WTC11 (cell line): ENCODE data around the gene EXOC3L2. TPM values are rescaled to one million over a fixed set of nuclear protein-coding genes. Genes with fewer than 3 reads are reported as not detected.

Source experiments
- ATAC-seq: fragments of 200-7000 bp; cut with Tn5 transposase; 2 replicates; pipeline ENCODE4 v1.10.0; 2021; ENCODE audit warnings: mild to moderate bottlenecking, moderate library complexity
- CTCF ChIA-PET: fragments of 300-600 bp; sonication (Branson Sonifier 250); formaldehyde crosslinking; loops from one replicate; lab custom pipeline; 2021; ENCODE audit warnings: antibody characterized with exemption; lab: Charles Lee
- POLR2A ChIA-PET: fragments of 350-600 bp; sonication (Branson Sonifier 250); formaldehyde crosslinking; loops from one replicate; lab custom pipeline; 2021; ENCODE audit warnings: antibody characterized with exemption; lab: Charles Lee
- DNase-seq: peaks from one replicate; pipeline ENCODE4 v3.0.0; 2021; ENCODE audit warnings: low spot score
- H3K27ac Mint-ChIP-seq: 2 replicates; pipeline ENCODE4 v1.8.0; 2021; ENCODE audit warnings: mixed read lengths
- H3K27me3 Mint-ChIP-seq: 2 replicates; pipeline ENCODE4 v1.8.0; 2021; ENCODE audit warnings: low read depth, mild to moderate bottlenecking, moderate library complexity, mixed read lengths
- H3K36me3 Mint-ChIP-seq: 2 replicates; pipeline ENCODE4 v1.8.0; 2021; ENCODE audit warnings: mixed read lengths
- H3K4me1 Mint-ChIP-seq: 2 replicates; pipeline ENCODE4 v1.8.0; 2022; ENCODE audit warnings: mixed read lengths
- H3K4me3 Mint-ChIP-seq: 2 replicates; pipeline ENCODE4 v1.8.0; 2021; ENCODE audit warnings: mild to moderate bottlenecking, moderate library complexity, mixed read lengths
- H3K9me3 Mint-ChIP-seq: 2 replicates; pipeline ENCODE4 v1.8.0; 2021; ENCODE audit warnings: mixed read lengths
- AFF4 ChIP-seq: sonication (generic); formaldehyde crosslinking; IDR thresholded peaks from 2 replicates; pipeline ENCODE4 v1.8.1; 2023; ENCODE audit warnings: mild to moderate bottlenecking, missing genetic modification reagents, borderline replicate concordance
- AR ChIP-seq: fragments of 250-450 bp; sonication (Bioruptor Pico); IDR thresholded peaks from 2 replicates; pipeline ENCODE4 v1.9.0; 2021; ENCODE audit warnings: mild to moderate bottlenecking
- ESRRA ChIP-seq: sonication (generic); formaldehyde crosslinking; IDR thresholded peaks from 2 replicates; pipeline ENCODE4 v1.8.1; 2022; ENCODE audit warnings: mild to moderate bottlenecking, missing genetic modification reagents, borderline replicate concordance
- GTF2I ChIP-seq: fragments of 250-450 bp; sonication (Bioruptor Pico); conservative IDR thresholded peaks from 2 replicates; pipeline ENCODE4 v1.4.0; 2021; ENCODE audit warnings: mild to moderate bottlenecking
- JUN ChIP-seq: sonication (generic); formaldehyde crosslinking; IDR thresholded peaks from 2 replicates; pipeline ENCODE4 v1.8.0; 2023; ENCODE audit warnings: mild to moderate bottlenecking, missing genetic modification reagents
- MYBL2 ChIP-seq: sonication (generic); formaldehyde crosslinking; IDR thresholded peaks from 2 replicates; pipeline ENCODE4 v1.8.1; 2023; ENCODE audit warnings: mild to moderate bottlenecking, moderate library complexity, missing genetic modification reagents
- NFATC4 ChIP-seq: fragments of 250-450 bp; sonication (Bioruptor Pico); IDR thresholded peaks from 2 replicates; pipeline ENCODE4 v1.9.0; 2021; ENCODE audit warnings: mild to moderate bottlenecking
- NFYB ChIP-seq: sonication (generic); formaldehyde crosslinking; conservative IDR thresholded peaks from 2 replicates; pipeline ENCODE4 v1.8.0; 2022; ENCODE audit warnings: low read depth, missing genetic modification reagents
- NR3C1 ChIP-seq: sonication (generic); formaldehyde crosslinking; conservative IDR thresholded peaks from 2 replicates; pipeline ENCODE4 v1.8.1; 2023; ENCODE audit warnings: low read depth, mild to moderate bottlenecking, missing genetic modification reagents
- OVOL2 ChIP-seq: fragments of 250-450 bp; sonication (Bioruptor Pico); IDR thresholded peaks from 2 replicates; pipeline ENCODE4 v1.9.0; 2021; ENCODE audit warnings: mild to moderate bottlenecking, borderline replicate concordance
- SMAD3 ChIP-seq: sonication (generic); formaldehyde crosslinking; IDR thresholded peaks from 2 replicates; pipeline ENCODE4 v1.8.0; 2022; ENCODE audit warnings: missing genetic modification reagents, mild to moderate bottlenecking, borderline replicate concordance
- STAT6 ChIP-seq: sonication (generic); formaldehyde crosslinking; conservative IDR thresholded peaks from 2 replicates; pipeline ENCODE4 v1.8.1; 2023; ENCODE audit warnings: mild to moderate bottlenecking, low read depth, missing genetic modification reagents, moderate library complexity
- ZNF263 ChIP-seq: sonication (generic); formaldehyde crosslinking; IDR thresholded peaks from 2 replicates; pipeline ENCODE4 v1.8.1; 2022; ENCODE audit warnings: low read depth, mild to moderate bottlenecking, moderate library complexity, missing genetic modification reagents
- ZNF317 ChIP-seq: sonication (generic); formaldehyde crosslinking; IDR thresholded peaks from 2 replicates; pipeline ENCODE4 v1.8.1; 2023; ENCODE audit warnings: low read depth, mild to moderate bottlenecking, moderate library complexity, missing genetic modification reagents, borderline replicate concordance
- ZNF532 ChIP-seq: fragments of 250-450 bp; sonication (Bioruptor Pico); IDR thresholded peaks from 2 replicates; pipeline ENCODE4 v1.9.0; 2021; ENCODE audit warnings: mild to moderate bottlenecking, borderline replicate concordance
- ZSCAN18 ChIP-seq: fragments of 250-450 bp; sonication (Bioruptor Pico); IDR thresholded peaks from 2 replicates; pipeline ENCODE4 v2.1.2; 2022; ENCODE audit warnings: mild to moderate bottlenecking, moderate library complexity
- total RNA-seq: library from RNA; stranded (reverse); gene quantifications from 3 replicates; pipeline ENCODE4 v1.2.3, GENCODE V29; 2021

EXOC3L2 gene
- total RNA-seq, 1 experiment from 2014 or later, result 2.7 TPM

GRCh38 chr19:45206328-45206727 lies 38.9 kb downstream of the EXOC3L2 start (continued):
- TF ChIP-seq ZNF532 (CRISPR knock-in tag), result no peak
- TF ChIP-seq, all 79 proteins: peak for 0

- ChIA-PET POLR2A (no interaction called here), CTCF (interaction anchor here (1.1 kb wide), 1 partner anchor 12 kb away, joined by 3 read pairs; no protein-coding TSS in a partner anchor)
- no peaks in the 10 kb centered on the region for H3K4me1 Mint-ChIP-seq
- no peak for DNase-seq
- H3K27me3 Mint-ChIP-seq, result peaks cover 3% of the 10 kb centered on the region; the same call in 1 of the 2 replicates
- H3K36me3 Mint-ChIP-seq, result no peaks in the 10 kb centered on the region
- H3K27ac Mint-ChIP-seq, result no peak overlapping the region
- no peaks in the 10 kb centered on the region for H3K9me3 Mint-ChIP-seq
- no peak for ATAC-seq
- no peak overlapping the region for H3K4me3 Mint-ChIP-seq
- TF ChIP-seq SMAD3 (CRISPR knock-in tag) (no peak), ZNF263 (no peak), GTF2I (no peak), JUN (CRISPR knock-in tag) (no peak), NFYB (CRISPR knock-in tag) (no peak), NFATC4 (CRISPR knock-in tag) (no peak), MYBL2 (CRISPR knock-in tag) (no peak), AR (CRISPR knock-in tag) (no peak), OVOL2 (CRISPR knock-in tag) (no peak), ZNF317 (CRISPR knock-in tag) (no peak), STAT6 (no peak), NR3C1 (CRISPR knock-in tag) (no peak), ZSCAN18 (CRISPR knock-in tag) (no peak), ESRRA (CRISPR knock-in tag) (no peak), AFF4 (CRISPR knock-in tag) (no peak)
These were observed 39.4 kb downstream of the EXOC3L2 start for GRCh38 chr19:45205810-45206209.
